IPS-20b (cell line): Measurements from ENCODE around the gene MAPK14.
A peak's percentile ranks its signal among the peaks of the same experiment; 100 is the strongest.
"Not testable (repeated sequence)": the region's sequence is repeated elsewhere in the genome, so short reads cannot be mapped to it uniquely, and the experiment has no call there.

Experiments used
- H3K27ac ChIP-seq: one replicate; pipeline ENCODE4 v1.5.1; 2013; ENCODE audit warnings: low read length
- H3K27me3 ChIP-seq: 2 replicates; pipeline ENCODE4 v1.6.1; 2013; ENCODE audit warnings: mild to moderate bottlenecking, low read length, inconsistent platforms; ENCODE audit not compliant: insufficient read depth
- H3K36me3 ChIP-seq: 2 replicates; pipeline ENCODE4 v1.6.1; 2013; ENCODE audit warnings: low read depth, mild to moderate bottlenecking, inconsistent platforms, low read length, moderate library complexity; ENCODE audit not compliant: insufficient read depth
- H3K4me1 ChIP-seq: 2 replicates; pipeline ENCODE4 v1.6.1; 2013; ENCODE audit warnings: mild to moderate bottlenecking, control low read depth, inconsistent platforms, low read length, moderate library complexity; ENCODE audit not compliant: insufficient read depth
- H3K4me3 ChIP-seq: 2 replicates; pipeline ENCODE4 v1.5.1; 2013; ENCODE audit warnings: mild to moderate bottlenecking, low read length, inconsistent platforms
- H3K9ac ChIP-seq: 2 replicates; pipeline ENCODE4 v1.6.1; 2013; ENCODE audit warnings: low read depth, mild to moderate bottlenecking, inconsistent platforms, low read length, moderate library complexity
- H3K9me3 ChIP-seq: 2 replicates; pipeline ENCODE4 v1.6.1; 2013; ENCODE audit warnings: mild to moderate bottlenecking, low read depth, low read length, inconsistent platforms; ENCODE audit not compliant: insufficient read depth

MAPK14 gene

DNA sequence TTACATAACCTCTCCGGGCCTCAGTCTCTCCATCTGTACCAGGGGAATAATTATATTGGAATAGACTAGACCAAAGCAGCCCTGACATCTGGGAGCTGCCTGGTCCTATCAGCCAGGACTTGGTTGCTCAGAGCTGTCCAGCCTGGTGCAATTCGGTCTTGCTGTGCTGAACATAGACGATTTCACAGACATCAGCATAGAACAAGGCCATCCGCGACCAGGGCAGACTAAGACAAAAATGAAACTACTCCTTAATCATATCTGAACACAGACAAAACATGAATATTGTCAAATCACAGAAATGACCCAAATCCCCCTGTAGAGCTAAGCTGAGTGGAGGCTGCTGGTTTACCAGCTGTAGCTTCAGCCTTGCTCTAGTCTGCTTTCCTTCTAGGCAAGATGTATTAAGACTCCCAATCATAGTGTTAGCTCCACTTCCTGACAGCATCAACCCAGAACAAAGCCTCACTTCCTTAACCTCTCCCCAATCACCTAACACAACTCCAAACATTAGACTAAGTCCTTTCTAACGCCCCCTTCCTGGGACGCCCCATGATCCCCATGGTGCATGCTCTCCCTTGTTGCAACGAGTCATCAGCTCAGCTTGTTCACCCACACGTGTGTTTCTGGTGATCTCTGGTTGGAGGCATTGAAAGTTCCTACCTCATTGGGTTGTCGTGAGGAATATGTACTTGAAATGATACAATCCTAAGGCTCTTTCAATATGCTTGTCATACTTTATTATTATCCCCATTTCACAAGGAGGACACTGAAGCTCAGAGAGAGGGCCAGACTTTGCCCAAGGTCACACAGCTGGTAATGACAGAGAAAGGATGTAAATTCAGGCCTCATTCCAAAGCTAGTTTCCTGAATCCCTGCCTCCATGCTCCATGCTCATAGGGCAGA lies 99.2 kb downstream of the MAPK14 start:
- Histone ChIP-seq H3K27ac (no peak overlapping the region), H3K27me3 (peaks cover 24% of the 10 kb centered on the region), H3K36me3 (no peaks in the 10 kb centered on the region), H3K9ac (no peak overlapping the region), H3K9me3 (no peaks in the 10 kb centered on the region), H3K4me1 (peaks cover 5% of the 10 kb centered on the region), H3K4me3 (no peak overlapping the region)

DNA sequence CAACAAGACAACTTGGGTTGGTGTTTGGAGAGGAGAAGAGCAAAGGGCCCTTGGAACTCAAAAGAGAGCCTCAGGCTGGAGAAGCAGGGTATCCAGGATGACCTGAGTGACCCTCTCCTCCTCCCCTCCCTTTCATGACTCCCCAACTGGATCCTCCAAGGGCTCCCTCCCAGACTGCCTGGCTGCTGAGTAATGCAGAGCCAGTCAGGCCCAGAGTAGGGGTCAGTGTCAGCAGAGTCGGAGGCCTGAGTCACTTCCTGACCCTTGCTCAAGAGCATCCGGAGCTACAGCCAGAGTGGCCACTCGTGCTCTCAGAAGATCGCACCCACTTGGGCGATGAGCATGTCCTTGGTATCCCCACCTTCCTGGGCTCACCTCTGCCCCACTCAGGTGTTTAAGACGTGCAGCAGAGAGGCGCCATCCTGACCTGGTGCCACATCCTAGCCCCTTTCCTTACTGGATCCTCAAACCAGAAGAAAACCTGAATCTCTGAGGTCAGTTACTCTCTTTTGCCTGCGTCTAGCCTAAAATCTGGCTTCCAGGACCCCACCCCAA lies 99.9 kb downstream of the MAPK14 start:
- H3K27me3 ChIP-seq: peaks cover 25% of the 10 kb centered on the region
- no peaks in the 10 kb centered on the region for H3K36me3 ChIP-seq
- no peak overlapping the region for H3K4me3 ChIP-seq
- no peaks in the 10 kb centered on the region for H3K9me3 ChIP-seq
- H3K27ac ChIP-seq: no peak overlapping the region
- H3K4me1 ChIP-seq: peaks cover 9% of the 10 kb centered on the region
- H3K9ac ChIP-seq: no peak overlapping the region

DNA sequence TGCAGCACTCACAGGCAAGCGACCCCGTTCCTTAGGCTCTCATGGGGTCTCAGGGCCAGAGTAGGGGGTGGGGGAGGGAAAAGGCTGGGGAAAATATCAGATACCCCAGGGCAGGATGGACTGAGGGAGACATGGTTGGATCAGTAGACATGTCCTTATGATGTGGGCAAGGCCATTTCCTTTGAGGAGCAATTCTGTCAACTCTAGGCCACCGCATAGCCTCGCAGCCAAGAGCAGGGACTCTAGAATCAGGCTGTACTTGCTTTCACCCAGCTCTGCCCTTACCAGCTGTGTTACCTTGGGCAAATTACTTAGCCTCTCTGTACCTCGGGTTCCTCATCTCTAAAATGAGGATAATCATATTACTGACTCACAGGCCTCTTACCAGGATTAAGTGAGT lies 100.5 kb downstream of the MAPK14 start:
- H3K9ac ChIP-seq: no peak overlapping the region
- H3K4me3 ChIP-seq: no peak overlapping the region
- H3K4me1 ChIP-seq: peaks cover 9% of the 10 kb centered on the region
- no peaks in the 10 kb centered on the region for H3K36me3 ChIP-seq
- peaks cover 25% of the 10 kb centered on the region for H3K27me3 ChIP-seq
- no peaks in the 10 kb centered on the region for H3K9me3 ChIP-seq
- H3K27ac ChIP-seq: no peak overlapping the region

DNA sequence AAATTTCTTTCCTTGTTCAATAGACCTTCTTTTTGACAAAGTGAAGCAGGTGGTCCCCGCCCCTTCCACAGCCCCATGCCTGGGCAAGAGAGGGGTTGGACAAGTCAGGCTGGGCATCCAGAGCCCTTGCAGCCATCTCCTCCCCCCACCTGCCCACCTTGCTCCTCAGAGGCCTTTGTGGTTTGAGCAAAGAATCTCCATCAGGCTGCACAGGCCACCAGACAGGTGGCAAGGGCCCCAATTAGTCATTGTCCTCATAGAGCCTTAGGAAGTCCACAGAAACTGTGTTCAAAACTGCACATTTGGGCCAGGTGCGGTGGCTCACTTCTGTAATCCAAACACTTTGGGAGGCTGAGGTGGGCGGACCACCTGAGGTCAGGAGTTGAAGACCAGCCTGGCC lies 101.2 kb downstream of the MAPK14 start:
- no peaks in the 10 kb centered on the region for H3K9me3 ChIP-seq
- no peak overlapping the region for H3K27ac ChIP-seq
- no peak overlapping the region for H3K9ac ChIP-seq
- no peak overlapping the region for H3K4me3 ChIP-seq
- peaks cover 9% of the 10 kb centered on the region for H3K4me1 ChIP-seq
- peaks cover 25% of the 10 kb centered on the region for H3K27me3 ChIP-seq
- no peaks in the 10 kb centered on the region for H3K36me3 ChIP-seq

DNA sequence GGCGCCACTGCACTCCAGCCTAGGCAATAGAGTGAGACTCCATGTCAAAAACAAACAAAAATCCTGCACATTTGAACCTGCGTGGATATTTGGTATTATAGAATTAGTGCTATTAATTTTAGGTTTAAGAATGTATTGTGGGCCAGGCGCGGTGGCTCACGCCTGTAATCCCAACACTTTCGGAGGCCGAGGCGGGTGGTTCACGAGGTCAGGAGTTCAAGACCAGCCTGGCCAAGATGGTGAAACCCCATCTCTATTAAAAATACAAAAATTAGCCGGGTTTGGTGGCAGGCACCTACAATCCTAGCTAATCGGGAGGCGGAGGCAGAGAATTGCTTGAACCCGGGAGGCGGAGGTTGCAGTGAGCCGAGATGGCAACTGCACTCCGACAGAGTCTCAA lies 101.7 kb downstream of the MAPK14 start:
- H3K27me3 ChIP-seq: peaks cover 25% of the 10 kb centered on the region
- not testable (repeated sequence) for H3K27ac ChIP-seq, H3K4me3 ChIP-seq, H3K9me3 ChIP-seq, H3K36me3 ChIP-seq, H3K4me1 ChIP-seq, H3K9ac ChIP-seq

DNA sequence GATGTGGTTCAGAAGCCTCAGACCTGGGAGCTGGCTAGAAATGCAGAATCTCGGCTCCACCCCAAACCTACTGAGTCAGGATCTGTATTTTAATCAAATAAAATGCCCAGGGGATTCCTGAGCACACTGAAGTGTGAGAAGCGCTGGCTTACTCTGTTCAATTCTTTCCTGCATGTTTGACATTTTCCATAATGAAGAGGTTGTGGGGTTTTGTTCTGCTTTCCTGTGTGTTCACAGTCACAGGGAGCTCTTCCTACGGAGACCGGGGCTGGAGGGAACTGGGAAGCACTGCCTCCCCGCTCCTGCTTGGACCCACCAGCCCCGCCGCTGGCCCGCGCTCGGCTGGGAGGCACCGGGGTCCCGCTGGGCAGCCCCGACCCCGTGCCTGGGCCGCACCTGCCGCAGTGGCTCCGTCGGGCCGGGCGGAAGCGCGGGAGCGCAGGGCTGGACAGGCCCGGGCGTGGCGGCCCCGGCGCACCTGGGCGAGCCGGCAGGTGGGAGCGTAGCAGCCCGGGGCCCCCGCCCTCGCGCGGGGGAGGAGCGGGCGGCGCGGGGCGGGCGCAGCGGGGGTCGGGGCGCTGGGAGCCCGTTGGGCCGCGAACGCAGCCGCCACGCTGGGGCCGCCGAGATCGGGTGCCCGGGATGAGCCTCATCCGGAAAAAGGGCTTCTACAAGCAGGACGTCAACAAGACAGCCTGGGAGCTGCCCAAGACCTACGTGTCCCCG lies 102.5 kb downstream of the MAPK14 start, which contains the start of gene MAPK13:
Gene MAPK13 (plus strand): TSS at position 573 of the 726 bp plus-strand sequence. CDS start 70 bp downstream, at position 643.
- peaks cover 9% of the 10 kb centered on the region for H3K4me1 ChIP-seq
- H3K27ac ChIP-seq: no peak within 1 kb of the TSS
- H3K36me3 ChIP-seq: no peaks in the 10 kb centered on the region
- H3K9ac ChIP-seq: peak within 1 kb of the TSS; percentile 42; the same call in 1 of the 2 replicates
- peaks cover 25% of the 10 kb centered on the region for H3K27me3 ChIP-seq
- H3K4me3 ChIP-seq: peak within 1 kb of the TSS; percentile 72
- no peaks in the 10 kb centered on the region for H3K9me3 ChIP-seq

DNA sequence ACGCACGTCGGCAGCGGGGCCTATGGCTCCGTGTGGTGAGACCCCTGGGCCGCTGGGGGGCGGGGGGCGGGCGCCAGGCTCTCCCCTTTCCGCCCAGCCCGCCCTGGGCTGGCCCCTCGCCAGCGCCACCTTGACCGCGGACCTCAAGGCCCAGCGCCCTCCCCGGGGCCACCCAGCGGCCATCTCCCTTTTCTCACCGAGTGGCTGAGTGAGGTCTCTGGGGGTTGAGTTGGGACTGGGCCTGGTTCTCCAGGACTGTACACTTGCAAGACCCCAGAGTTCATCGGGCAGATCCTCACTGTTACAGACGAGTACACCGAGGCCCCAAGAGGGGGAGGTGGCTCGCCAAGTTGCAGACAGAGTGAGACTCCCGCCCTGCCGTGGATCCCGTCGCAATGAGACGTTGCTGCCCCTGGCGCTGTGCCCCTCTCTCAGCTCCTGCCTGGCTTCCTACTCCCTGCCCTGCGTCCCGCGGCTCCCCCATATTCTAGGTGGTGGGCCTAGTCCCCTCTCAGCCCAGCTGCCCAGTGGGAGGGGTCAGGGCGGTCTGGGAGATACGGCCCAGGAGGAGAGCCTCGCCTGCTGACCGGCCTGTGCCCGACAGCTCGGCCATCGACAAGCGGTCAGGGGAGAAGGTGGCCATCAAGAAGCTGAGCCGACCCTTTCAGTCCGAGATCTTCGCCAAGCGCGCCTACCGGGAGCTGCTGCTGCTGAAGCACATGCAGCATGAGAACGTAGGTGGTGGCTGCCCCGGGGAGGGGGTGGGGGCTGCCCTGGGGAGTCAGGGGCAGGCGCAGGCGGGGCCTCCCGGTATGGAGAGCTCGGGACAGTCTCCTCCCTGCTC lies 103.3 kb downstream of the MAPK14 start:
- H3K4me1 ChIP-seq: peaks cover 9% of the 10 kb centered on the region
- peak overlapping the region; percentile 42; the same call in 1 of the 2 replicates for H3K9ac ChIP-seq
- peak overlapping the region; percentile 65 for H3K4me3 ChIP-seq
- H3K36me3 ChIP-seq: no peaks in the 10 kb centered on the region
- H3K9me3 ChIP-seq: no peaks in the 10 kb centered on the region
- H3K27me3 ChIP-seq: peaks cover 25% of the 10 kb centered on the region
- no peak overlapping the region for H3K27ac ChIP-seq

DNA sequence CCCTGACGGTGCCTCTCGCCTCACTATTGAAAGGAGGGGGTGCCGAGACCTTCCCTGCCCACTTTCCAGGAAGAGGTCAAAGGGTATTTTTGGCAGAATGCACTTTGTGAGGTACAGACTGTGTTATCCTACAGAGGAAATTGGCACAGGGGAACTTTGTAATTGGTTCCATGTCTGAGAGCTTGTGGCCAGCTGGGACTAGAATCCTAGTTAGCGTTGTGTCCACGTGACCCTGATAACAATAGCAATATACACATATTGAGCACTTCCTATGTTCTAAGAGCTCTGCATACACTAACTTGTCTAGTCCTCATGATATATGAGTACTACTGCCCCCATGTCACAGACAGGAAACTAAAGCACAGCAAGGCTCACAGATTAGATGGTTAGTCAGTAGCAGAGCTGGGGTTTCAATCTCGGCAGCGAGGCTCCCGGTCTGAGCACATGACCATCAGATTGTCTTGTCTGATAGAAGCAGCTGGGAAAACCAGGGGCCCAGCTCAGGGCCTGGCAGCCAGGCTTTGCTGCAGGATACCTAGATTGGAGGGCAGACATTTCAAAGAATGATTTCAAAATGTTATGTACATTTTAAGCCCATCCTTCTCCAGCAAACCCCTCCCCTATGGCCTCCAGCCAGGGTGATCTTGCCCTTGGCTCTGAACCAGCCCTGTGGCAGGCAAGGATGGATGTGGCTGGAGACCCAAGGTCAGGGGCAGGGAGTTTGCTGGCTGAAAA lies 104.1 kb downstream of the MAPK14 start:
- Histone ChIP-seq H3K4me1 (peaks cover 9% of the 10 kb centered on the region), H3K27me3 (peaks cover 25% of the 10 kb centered on the region), H3K9me3 (no peaks in the 10 kb centered on the region), H3K27ac (no peak overlapping the region), H3K36me3 (no peaks in the 10 kb centered on the region), H3K9ac (no peak overlapping the region; the same call in 1 of the 2 replicates), H3K4me3 (peak overlapping the region; percentile 65; the same call in 1 of the 2 replicates)

DNA sequence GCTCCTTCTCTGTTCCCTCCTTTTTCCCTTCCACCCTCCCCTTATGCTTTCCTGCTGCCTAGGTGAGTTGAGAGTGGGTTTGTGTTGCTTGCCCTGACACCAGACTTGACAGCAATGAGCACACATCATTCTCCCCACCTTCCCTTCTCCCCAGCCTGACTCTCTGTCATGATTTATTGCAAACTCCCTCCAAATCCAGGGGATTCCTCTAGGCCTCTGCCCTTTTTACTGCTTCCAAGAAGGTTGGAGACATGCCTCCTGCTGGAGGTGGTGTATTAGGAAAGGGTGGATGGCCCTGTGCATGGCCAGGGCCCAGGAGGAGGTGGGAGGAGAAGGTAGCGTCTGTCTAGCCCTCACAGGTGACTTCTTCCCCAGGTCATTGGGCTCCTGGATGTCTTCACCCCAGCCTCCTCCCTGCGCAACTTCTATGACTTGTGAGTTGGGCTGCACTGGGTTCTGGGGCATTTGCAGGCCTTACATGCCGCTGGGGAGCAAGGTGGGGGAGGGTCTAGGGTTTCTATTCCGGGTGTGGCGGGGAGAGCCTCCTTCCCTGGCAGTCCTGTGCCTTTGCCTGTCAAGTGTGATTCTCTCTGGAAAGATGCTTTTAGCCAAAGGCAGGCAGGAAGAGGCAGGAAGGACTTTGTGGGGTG lies 104.8 kb downstream of the MAPK14 start:
- peaks cover 25% of the 10 kb centered on the region for H3K27me3 ChIP-seq
- peaks cover 9% of the 10 kb centered on the region for H3K4me1 ChIP-seq
- H3K9me3 ChIP-seq: no peaks in the 10 kb centered on the region
- H3K9ac ChIP-seq: no peak overlapping the region
- H3K27ac ChIP-seq: no peak overlapping the region
- H3K36me3 ChIP-seq: no peaks in the 10 kb centered on the region
- H3K4me3 ChIP-seq: no peak overlapping the region

DNA sequence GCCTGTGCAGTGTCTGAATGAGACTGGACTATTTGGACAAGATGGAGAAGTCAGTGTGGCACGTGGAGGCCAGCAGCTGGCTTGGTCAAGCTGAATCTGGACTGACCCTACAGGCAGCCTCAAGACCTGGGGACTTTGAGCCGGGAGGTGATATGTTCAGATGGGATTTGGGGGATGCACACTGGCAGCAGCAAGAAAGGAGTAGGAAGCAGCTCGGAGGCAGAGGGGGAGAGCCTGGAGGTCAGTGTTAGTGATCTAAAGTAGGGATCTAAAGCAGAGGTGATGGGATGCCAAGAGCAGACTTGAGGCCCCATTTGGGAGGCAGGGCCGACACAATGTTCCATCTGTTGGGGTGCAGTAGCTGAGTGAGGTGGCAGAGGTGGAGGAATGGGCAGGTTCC lies 105.5 kb downstream of the MAPK14 start:
- H3K9ac ChIP-seq: no peak overlapping the region
- no peak overlapping the region for H3K27ac ChIP-seq
- H3K27me3 ChIP-seq: peaks cover 25% of the 10 kb centered on the region
- H3K4me1 ChIP-seq: peaks cover 9% of the 10 kb centered on the region; the same call in 1 of the 2 replicates
- no peaks in the 10 kb centered on the region for H3K36me3 ChIP-seq
- H3K9me3 ChIP-seq: no peaks in the 10 kb centered on the region
- no peak overlapping the region for H3K4me3 ChIP-seq
